ENCODE measurements around the gene FOXR1.

FOXR1 gene

GRCh38 chr11:119026970-119027369 lies 55.4 kb downstream of the FOXR1 start:
- DNase-seq (ENCODE audit: low read depth) = no peak

DNA sequence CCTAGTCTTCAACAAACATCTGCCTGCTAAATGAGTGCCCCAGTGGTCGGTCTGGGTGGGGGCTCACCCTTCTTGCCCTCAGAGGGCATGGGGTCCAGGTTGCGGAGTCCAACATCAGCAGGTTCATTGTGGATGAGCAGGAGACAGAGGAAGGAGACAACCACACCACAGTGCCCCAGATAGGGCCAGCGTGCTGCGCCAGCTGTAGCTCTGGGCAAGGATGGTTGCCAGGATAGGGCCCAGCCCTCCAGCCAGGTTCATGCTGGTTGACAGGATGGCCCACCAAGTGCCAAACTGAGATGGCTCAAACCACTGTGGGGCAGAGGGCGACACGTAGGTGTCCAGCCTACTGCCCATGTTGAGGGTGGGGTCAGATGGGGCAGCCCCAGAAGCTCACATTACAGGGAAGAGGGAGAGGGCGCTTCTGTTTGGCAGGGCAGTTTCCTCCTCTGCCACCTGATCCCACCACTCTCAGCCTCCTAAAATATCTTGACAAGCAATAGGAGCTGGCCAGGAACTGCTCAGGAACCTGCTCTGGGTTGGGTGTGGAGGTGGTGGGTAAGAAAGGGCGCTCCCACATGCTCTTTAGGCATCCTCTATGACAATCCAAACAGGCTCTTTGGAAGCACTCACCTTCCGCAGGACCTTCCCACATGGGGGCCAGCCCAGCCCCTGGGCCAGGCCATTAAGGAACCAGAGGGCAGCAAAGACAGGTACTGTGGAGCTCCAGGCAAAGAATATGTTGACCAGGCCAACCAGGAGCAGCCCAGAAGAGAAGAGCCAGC lies 56.2 kb downstream of the FOXR1 start:
- DNase-seq (ENCODE audit: low read depth) = no peak

DNA sequence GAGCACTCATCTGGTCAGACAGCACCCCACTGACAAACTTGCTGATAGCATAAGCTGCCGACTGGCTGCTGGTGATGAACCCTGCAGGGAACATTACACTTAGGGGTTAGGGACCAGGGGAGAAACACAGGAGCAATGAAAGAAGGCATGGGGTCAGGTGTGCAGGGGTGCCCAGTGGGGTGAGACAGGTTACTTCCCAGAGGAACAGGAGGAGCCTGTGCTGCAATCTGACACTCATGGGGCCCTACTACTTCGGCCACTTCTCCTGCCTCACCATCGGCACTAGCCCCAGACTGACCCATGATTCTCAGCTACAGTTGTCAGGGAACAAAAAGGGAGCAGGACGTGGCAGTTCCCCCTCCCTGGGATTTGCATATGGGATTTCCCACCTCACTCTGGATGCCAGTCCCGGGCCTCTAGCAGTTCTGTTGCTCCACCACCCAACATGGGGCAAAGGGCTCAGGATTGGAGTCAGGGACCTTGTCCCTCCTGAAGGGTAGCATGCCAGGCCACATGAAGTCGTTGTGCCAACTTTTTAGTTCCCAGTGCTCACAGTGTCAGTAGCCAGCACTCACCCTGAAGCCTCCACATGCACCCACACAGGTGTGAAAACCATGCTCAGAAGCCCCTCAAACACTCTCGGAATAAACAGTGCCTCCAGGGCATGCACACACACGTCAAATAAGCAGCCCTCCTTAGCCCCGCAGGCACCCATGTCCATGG lies 56.9 kb downstream of the FOXR1 start:
- no peak for DNase-seq (ENCODE audit: low read depth)

DNA sequence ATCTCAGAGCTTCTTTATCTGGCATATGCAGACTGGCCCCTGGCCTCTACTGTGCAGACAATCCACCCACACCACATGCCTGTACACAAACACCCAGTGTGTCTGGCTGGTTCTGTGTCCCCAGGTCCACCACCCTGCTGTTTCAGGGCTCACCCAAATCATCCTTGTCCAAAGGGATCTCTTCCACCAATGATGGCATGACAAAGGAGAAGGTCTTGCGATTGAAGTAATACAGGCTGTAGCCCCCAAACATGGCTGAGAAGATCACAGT lies 57.4 kb downstream of the FOXR1 start:
- no peak for DNase-seq (ENCODE audit: low read depth)

GRCh38 chr11:119029340-119030028 lies 57.9 kb downstream of the FOXR1 start:
- no peak for DNase-seq (ENCODE audit: low read depth)

- DNase-seq (ENCODE audit: low read depth) = no peak
Measured at GRCh38 chr11:119030029-119030328, 58.4 kb downstream of the FOXR1 start.

- DNase-seq (ENCODE audit: low read depth) = peak; percentile 98
Measured at GRCh38 chr11:119030329-119031047, 58.9 kb downstream of the FOXR1 start, which contains the start of gene SLC37A4. SLC37A4 (minus strand) TSS chr11:119030877.
